Epithelial cell of esophagus (primary cell): ENCODE results near the gene WDR62.

ENCODE experiments used
- DNase-seq: peaks from one replicate; pipeline ENCODE4 v3.0.0; 2010; ENCODE audit warnings: low read depth
- H3K4me3 ChIP-seq: 2 replicates; pipeline ENCODE4 v1.5.1; 2011; ENCODE audit warnings: mild to moderate bottlenecking, low read length, control low read depth
- CTCF ChIP-seq: IDR thresholded peaks from 2 replicates; pipeline ENCODE4 v1.5.1; 2011; ENCODE audit warnings: low read depth, mild to moderate bottlenecking, low read length, control low read depth, inconsistent platforms; ENCODE audit not compliant: insufficient read depth; ENCODE audit errors: missing control alignments

The WDR62 gene

GRCh38 chr19:36041831-36042230 is 12.9 kb upstream of the WDR62 start:
- TF ChIP-seq CTCF, result no peak
- peak; percentile 68 for DNase-seq
- H3K4me3 ChIP-seq, result no peak overlapping the region

GRCh38 chr19:36043952-36044351 is 10.7 kb upstream of the WDR62 start:
- TF ChIP-seq CTCF, result no peak
- DNase-seq, result no peak

GRCh38 chr19:36046443-36047050 is 8.2 kb upstream of the WDR62 start:
- DNase-seq, result no peak
- no peak for TF ChIP-seq CTCF
- H3K4me3 ChIP-seq, result no peak overlapping the region

More at GRCh38 chr19:36043952-36044351, 10.7 kb upstream of the WDR62 start:
- H3K4me3 ChIP-seq, result no peak overlapping the region

GRCh38 chr19:36047835-36048234 is 6.9 kb upstream of the WDR62 start:
- no peak for TF ChIP-seq CTCF
- H3K4me3 ChIP-seq, result no peak overlapping the region
- no peak for DNase-seq

GRCh38 chr19:36049080-36049698 is 5.5 kb upstream of the WDR62 start:
- no peak overlapping the region for H3K4me3 ChIP-seq
- TF ChIP-seq CTCF, result no peak
- DNase-seq, result peak; percentile 45

GRCh38 chr19:36051236-36051635 is 3.5 kb upstream of the WDR62 start:
- H3K4me3 ChIP-seq, result no peak overlapping the region
- TF ChIP-seq CTCF, result peak; percentile 40
- DNase-seq, result peak; percentile 43

GRCh38 chr19:36051637-36052036 is 3.1 kb upstream of the WDR62 start:
- no peak overlapping the region for H3K4me3 ChIP-seq
- no peak for DNase-seq
- TF ChIP-seq CTCF, result no peak
